ENCODE results near the gene DNAJA1.

The DNAJA1 gene

GRCh38 chr9:33012328-33013069 lies 12.6 kb upstream of the DNAJA1 start:
- Histone ChIP-seq H3K9me3 (ENCODE audit: control insufficient read depth in 5 of 5, low read length in 5 of 5) (no peaks in the 10 kb centered on the region), H3K27me3 (ENCODE audit: control insufficient read depth in 5 of 5, insufficient read depth in 4 of 5, low read length in 5 of 5) (no peaks in the 10 kb centered on the region), H3K9ac (ENCODE audit: low read length in 5 of 5) (no peak overlapping the region), H3K4me3 (ENCODE audit: low read depth in 1 of 5, low read length in 5 of 5) (no peak overlapping the region), H3K27ac (ENCODE audit: low read depth, low read length) (no peak overlapping the region), H3K4me1 (ENCODE audit: control insufficient read depth in 5 of 5, insufficient read depth in 5 of 5, low read length in 5 of 5) (no peaks in the 10 kb centered on the region), H3K36me3 (ENCODE audit: control insufficient read depth in 5 of 5, insufficient read depth in 5 of 5, low read length in 5 of 5) (peaks cover 0 to 4% (median 0%) of the 10 kb centered on the region in 5 donors)

- H3K4me1 ChIP-seq (ENCODE audit: control insufficient read depth in 5 of 5, insufficient read depth in 5 of 5, low read length in 5 of 5): no peaks in the 10 kb centered on the region
- H3K4me3 ChIP-seq (ENCODE audit: low read depth in 1 of 5, low read length in 5 of 5): no peak overlapping the region
- H3K27me3 ChIP-seq (ENCODE audit: control insufficient read depth in 5 of 5, insufficient read depth in 4 of 5, low read length in 5 of 5): no peaks in the 10 kb centered on the region
- peaks cover 0 to 4% (median 0%) of the 10 kb centered on the region in 5 donors for H3K36me3 ChIP-seq (ENCODE audit: control insufficient read depth in 5 of 5, insufficient read depth in 5 of 5, low read length in 5 of 5)
- H3K9me3 ChIP-seq (ENCODE audit: control insufficient read depth in 5 of 5, low read length in 5 of 5): no peaks in the 10 kb centered on the region
- no peak overlapping the region for H3K9ac ChIP-seq (ENCODE audit: low read length in 5 of 5)
- H3K27ac ChIP-seq (ENCODE audit: low read depth, low read length): no peak overlapping the region
Observed at GRCh38 chr9:33013962-33014664, 11.0 kb upstream of the DNAJA1 start.

GRCh38 chr9:33014665-33015014 lies 10.4 kb upstream of the DNAJA1 start:
- Histone ChIP-seq H3K36me3 (ENCODE audit: control insufficient read depth in 5 of 5, insufficient read depth in 5 of 5, low read length in 5 of 5) (peaks cover 0 to 4% (median under 1%) of the 10 kb centered on the region in 5 donors), H3K4me1 (ENCODE audit: control insufficient read depth in 5 of 5, insufficient read depth in 5 of 5, low read length in 5 of 5) (no peaks in the 10 kb centered on the region), H3K27me3 (ENCODE audit: control insufficient read depth in 5 of 5, insufficient read depth in 4 of 5, low read length in 5 of 5) (no peaks in the 10 kb centered on the region), H3K9ac (ENCODE audit: low read length in 5 of 5) (no peak overlapping the region), H3K4me3 (ENCODE audit: low read depth in 1 of 5, low read length in 5 of 5) (no peak overlapping the region), H3K27ac (ENCODE audit: low read depth, low read length) (no peak overlapping the region), H3K9me3 (ENCODE audit: control insufficient read depth in 5 of 5, low read length in 5 of 5) (no peaks in the 10 kb centered on the region)

- H3K4me3 ChIP-seq (ENCODE audit: low read depth in 1 of 5, low read length in 5 of 5): no peak overlapping the region
- H3K27me3 ChIP-seq (ENCODE audit: control insufficient read depth in 5 of 5, insufficient read depth in 4 of 5, low read length in 5 of 5): no peaks in the 10 kb centered on the region
- no peak overlapping the region for H3K27ac ChIP-seq (ENCODE audit: low read depth, low read length)
- no peaks in the 10 kb centered on the region for H3K9me3 ChIP-seq (ENCODE audit: control insufficient read depth in 5 of 5, low read length in 5 of 5)
- H3K4me1 ChIP-seq (ENCODE audit: control insufficient read depth in 5 of 5, insufficient read depth in 5 of 5, low read length in 5 of 5): peaks cover 0 to 2% (median 0%) of the 10 kb centered on the region in 5 donors
- H3K36me3 ChIP-seq (ENCODE audit: control insufficient read depth in 5 of 5, insufficient read depth in 5 of 5, low read length in 5 of 5): peaks cover 0 to 9% (median 2%) of the 10 kb centered on the region in 5 donors
- H3K9ac ChIP-seq (ENCODE audit: low read length in 5 of 5): no peak overlapping the region
Observed at GRCh38 chr9:33017283-33018041, 7.6 kb upstream of the DNAJA1 start.

GRCh38 chr9:33019797-33020196 lies 5.3 kb upstream of the DNAJA1 start:
- H3K36me3 ChIP-seq (ENCODE audit: control insufficient read depth in 5 of 5, insufficient read depth in 5 of 5, low read length in 5 of 5): peaks cover 0 to 9% (median 2%) of the 10 kb centered on the region in 5 donors
- H3K9ac ChIP-seq (ENCODE audit: low read length in 5 of 5): no peak overlapping the region
- H3K4me3 ChIP-seq (ENCODE audit: low read depth in 1 of 5, low read length in 5 of 5): no peak overlapping the region
- peaks cover 3 to 15% (median 12%) of the 10 kb centered on the region in 5 donors for H3K4me1 ChIP-seq (ENCODE audit: control insufficient read depth in 5 of 5, insufficient read depth in 5 of 5, low read length in 5 of 5)
- no peak overlapping the region for H3K27ac ChIP-seq (ENCODE audit: low read depth, low read length)
- no peaks in the 10 kb centered on the region for H3K9me3 ChIP-seq (ENCODE audit: control insufficient read depth in 5 of 5, low read length in 5 of 5)
- H3K27me3 ChIP-seq (ENCODE audit: control insufficient read depth in 5 of 5, insufficient read depth in 4 of 5, low read length in 5 of 5): no peaks in the 10 kb centered on the region

- Histone ChIP-seq H3K9ac (ENCODE audit: low read length in 5 of 5) (no peak overlapping the region), H3K36me3 (ENCODE audit: control insufficient read depth in 5 of 5, insufficient read depth in 5 of 5, low read length in 5 of 5) (peaks cover 0 to 15% (median 2%) of the 10 kb centered on the region in 5 donors), H3K4me1 (ENCODE audit: control insufficient read depth in 5 of 5, insufficient read depth in 5 of 5, low read length in 5 of 5) (peaks cover 3 to 31% (median 24%) of the 10 kb centered on the region in 5 donors), H3K4me3 (ENCODE audit: low read depth in 1 of 5, low read length in 5 of 5) (no peak overlapping the region), H3K27ac (ENCODE audit: low read depth, low read length) (no peak overlapping the region), H3K27me3 (ENCODE audit: control insufficient read depth in 5 of 5, insufficient read depth in 4 of 5, low read length in 5 of 5) (no peaks in the 10 kb centered on the region), H3K9me3 (ENCODE audit: control insufficient read depth in 5 of 5, low read length in 5 of 5) (no peaks in the 10 kb centered on the region)
Observed at GRCh38 chr9:33022303-33022702, 2.8 kb upstream of the DNAJA1 start.

- Histone ChIP-seq H3K36me3 (ENCODE audit: control insufficient read depth in 5 of 5, insufficient read depth in 5 of 5, low read length in 5 of 5) (peaks cover 0 to 19% (median 2%) of the 10 kb centered on the region in 5 donors), H3K4me3 (ENCODE audit: low read depth in 1 of 5, low read length in 5 of 5) (no peak overlapping the region), H3K27me3 (ENCODE audit: control insufficient read depth in 5 of 5, insufficient read depth in 4 of 5, low read length in 5 of 5) (no peaks in the 10 kb centered on the region), H3K4me1 (ENCODE audit: control insufficient read depth in 5 of 5, insufficient read depth in 5 of 5, low read length in 5 of 5) (peaks cover 3 to 34% (median 29%) of the 10 kb centered on the region in 5 donors), H3K27ac (ENCODE audit: low read depth, low read length) (peak overlapping the region; percentile 100), H3K9me3 (ENCODE audit: control insufficient read depth in 5 of 5, low read length in 5 of 5) (no peaks in the 10 kb centered on the region), H3K9ac (ENCODE audit: low read length in 5 of 5) (no peak overlapping the region)
Observed at GRCh38 chr9:33022755-33023154, 2.3 kb upstream of the DNAJA1 start.

GRCh38 chr9:33023661-33024060 lies 1.4 kb upstream of the DNAJA1 start:
- H3K36me3 ChIP-seq (ENCODE audit: control insufficient read depth in 5 of 5, insufficient read depth in 5 of 5, low read length in 5 of 5): peaks cover 0 to 25% (median 2%) of the 10 kb centered on the region in 5 donors
- H3K27me3 ChIP-seq (ENCODE audit: control insufficient read depth in 5 of 5, insufficient read depth in 4 of 5, low read length in 5 of 5): no peaks in the 10 kb centered on the region
- H3K9me3 ChIP-seq (ENCODE audit: control insufficient read depth in 5 of 5, low read length in 5 of 5): no peaks in the 10 kb centered on the region
- H3K9ac ChIP-seq (ENCODE audit: low read length in 5 of 5): peak overlapping the region in 3 of 5 donors; percentile 97 to 100 (median 100)
- peak overlapping the region; percentile 100 for H3K27ac ChIP-seq (ENCODE audit: low read depth, low read length)
- peak overlapping the region in 3 of 5 donors; percentile 86 to 100 (median 99) for H3K4me3 ChIP-seq (ENCODE audit: low read depth in 1 of 5, low read length in 5 of 5)
- peaks cover 3 to 43% (median 37%) of the 10 kb centered on the region in 5 donors for H3K4me1 ChIP-seq (ENCODE audit: control insufficient read depth in 5 of 5, insufficient read depth in 5 of 5, low read length in 5 of 5)

GRCh38 chr9:33024126-33024965 lies 727 bp upstream of the DNAJA1 start:
- H3K4me3 ChIP-seq (ENCODE audit: low read depth in 1 of 5, low read length in 5 of 5): peak overlapping the region; percentile 86 to 100 (median 99)
- H3K27me3 ChIP-seq (ENCODE audit: control insufficient read depth in 5 of 5, insufficient read depth in 4 of 5, low read length in 5 of 5): no peaks in the 10 kb centered on the region
- H3K4me1 ChIP-seq (ENCODE audit: control insufficient read depth in 5 of 5, insufficient read depth in 5 of 5, low read length in 5 of 5): peaks cover 3 to 50% (median 42%) of the 10 kb centered on the region in 5 donors
- peaks cover 0 to 28% (median 4%) of the 10 kb centered on the region in 5 donors for H3K36me3 ChIP-seq (ENCODE audit: control insufficient read depth in 5 of 5, insufficient read depth in 5 of 5, low read length in 5 of 5)
- H3K27ac ChIP-seq (ENCODE audit: low read depth, low read length): peak overlapping the region; percentile 100
- peak overlapping the region; percentile 97 to 100 (median 100) for H3K9ac ChIP-seq (ENCODE audit: low read length in 5 of 5)
- no peaks in the 10 kb centered on the region for H3K9me3 ChIP-seq (ENCODE audit: control insufficient read depth in 5 of 5, low read length in 5 of 5)
